PC-9 (cell line): ENCODE measurements around the gene FBN3. TPM values are rescaled to one million over a fixed set of nuclear protein-coding genes. Genes with fewer than 3 reads are reported as not detected.
"Not testable (repeated sequence)": the region's sequence is repeated elsewhere in the genome, so short reads cannot be mapped to it uniquely, and the experiment has no call there.

Experiments
- BruUV-seq: library from RNA; stranded (reverse); fragments of 400-500 nt; replicated peaks from 2 replicates; lab custom pipeline; 2021; lab: Mats Ljungman, UMichigan
- CTCF ChIA-PET: fragments of 300-600 bp; sonication (Branson Sonifier 250); formaldehyde crosslinking; loops from one replicate; lab custom pipeline; 2022; ENCODE audit warnings: antibody characterized with exemption; lab: Charles Lee
- POLR2A ChIA-PET: fragments of 300-600 bp; sonication (Branson Sonifier 250); formaldehyde crosslinking; loops from one replicate; lab custom pipeline; 2022; ENCODE audit warnings: antibody characterized with exemption; ENCODE audit not compliant: unreplicated experiment; lab: Charles Lee
- DNase-seq, 2 experiments: peaks; one replicate each; pipeline versions ENCODE4 v3.0.0 to v3.0.0-alpha.2; 2015 to 2022; ENCODE audit warnings: mixed read lengths in 1 of 2
- H2AFZ ChIP-seq: fragments of 200-600 bp; sonication (generic); 2 replicates; pipeline ENCODE4 v1.8.1; 2017; ENCODE audit warnings: antibody characterized with exemption
- H3F3A ChIP-seq: fragments of 200-600 bp; sonication (generic); 2 replicates; pipeline ENCODE4 v1.8.1; 2017; ENCODE audit warnings: antibody characterized with exemption, mild to moderate bottlenecking, low read depth; ENCODE audit not compliant: insufficient read depth
- H3K27ac ChIP-seq: fragments of 200-600 bp; sonication (generic); 2 replicates; pipeline ENCODE4 v1.6.1; 2016; ENCODE audit warnings: mixed run types
- H3K27me3 ChIP-seq: fragments of 200-600 bp; sonication (generic); 2 replicates; pipeline ENCODE4 v1.6.1; 2016; ENCODE audit warnings: low read depth, mixed run types; ENCODE audit not compliant: insufficient read depth
- H3K36me3 ChIP-seq: fragments of 200-600 bp; sonication (generic); 2 replicates; pipeline ENCODE4 v1.6.1; 2016; ENCODE audit warnings: low read depth, mixed run types
- H3K4me1 ChIP-seq: fragments of 200-600 bp; sonication (generic); replicated peaks from 2 replicates; pipeline ENCODE4 v1.6.1; 2016; ENCODE audit warnings: mixed run types; ENCODE audit not compliant: insufficient read depth
- H3K4me2 ChIP-seq: fragments of 200-600 bp; sonication (generic); 2 replicates; pipeline ENCODE4 v1.6.1; 2017; ENCODE audit warnings: mixed run types
- H3K4me3 ChIP-seq: fragments of 200-600 bp; sonication (generic); 2 replicates; pipeline ENCODE4 v1.6.1; 2016; ENCODE audit warnings: mixed run types
- H3K79me2 ChIP-seq: fragments of 200-600 bp; sonication (generic); 2 replicates; pipeline ENCODE4 v1.6.1; 2017; ENCODE audit warnings: low read depth, mixed run types
- H3K9me2 ChIP-seq: fragments of 200-600 bp; sonication (generic); 2 replicates; pipeline ENCODE4 v1.8.1; 2017; ENCODE audit warnings: mild to moderate bottlenecking; ENCODE audit not compliant: insufficient read depth
- H3K9me3 ChIP-seq: fragments of 200-600 bp; sonication (generic); 2 replicates; pipeline ENCODE4 v1.8.1; 2016; ENCODE audit warnings: low read depth; ENCODE audit not compliant: insufficient read depth
- H4K20me1 ChIP-seq: fragments of 200-600 bp; sonication (generic); 2 replicates; pipeline ENCODE4 v1.8.1; 2017; ENCODE audit not compliant: insufficient read depth
- EZH2 ChIP-seq: fragments of 200-600 bp; sonication (generic); IDR thresholded peaks from 2 replicates; pipeline ENCODE4 v1.8.0; 2017; ENCODE audit warnings: antibody characterized with exemption, low read depth
- intact Hi-C: fragments of 100-400 bp; cut with micrococcal nuclease; formaldehyde crosslinking; loops from one replicate; pipeline ENCODE4 v1.10.0; 2022; ENCODE audit not compliant: unreplicated experiment
- total RNA-seq: library from RNA; stranded (reverse); gene quantifications from 2 replicates; pipeline ENCODE4 v1.2.3, GENCODE V29; 2021
- TF ChIP-seq, protein P1 (sequence below): fragments of 200-600 bp; sonication (generic); conservative IDR thresholded peaks from 2 replicates; pipeline ENCODE4 v1.6.1; 2017; ENCODE audit warnings: mixed run types, antibody characterized with exemption, mild to moderate bottlenecking, moderate library complexity

Gene FBN3
- total RNA-seq, 1 experiment from 2014 or later = not detected

DNA sequence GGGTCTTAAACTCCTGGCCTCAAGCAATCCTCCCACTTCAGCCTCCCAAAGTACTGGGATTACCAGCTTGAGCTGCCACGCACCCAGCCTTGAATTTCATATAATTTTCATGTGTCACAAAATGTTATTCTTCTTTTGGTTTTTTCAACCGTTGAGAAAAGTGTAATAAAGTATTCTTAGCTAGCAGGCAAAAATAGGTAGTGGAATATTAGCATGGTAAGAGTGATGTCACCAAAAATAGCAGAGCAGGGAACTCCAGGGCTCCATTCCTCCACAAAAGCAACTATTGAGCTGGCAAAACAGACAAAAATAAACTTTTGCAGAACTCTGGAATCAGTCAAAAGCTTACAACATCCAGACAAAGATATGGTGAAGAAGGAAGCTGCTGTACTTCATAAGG is 43.9 kb downstream of the FBN3 start:
- BruUV-seq = no TSS peak
- H3K27me3 ChIP-seq = peaks cover 66% of the 10 kb centered on the region
- H3K4me2 ChIP-seq = no peak overlapping the region
- ChIA-PET CTCF (no interaction called here), POLR2A (no interaction called here)
- no peaks in the 10 kb centered on the region for H3K9me2 ChIP-seq
- H4K20me1 ChIP-seq = no peaks in the 10 kb centered on the region
- no peak overlapping the region for H2AFZ ChIP-seq
- no peaks in the 10 kb centered on the region for H3K9me3 ChIP-seq
- intact Hi-C loops = no loop called here
- no peaks in the 10 kb centered on the region for H3K36me3 ChIP-seq
- no peak overlapping the region for H3K4me3 ChIP-seq
- H3F3A ChIP-seq = no peaks in the 10 kb centered on the region
- no peak overlapping the region for H3K27ac ChIP-seq
- DNase-seq = no peak
- no peaks in the 10 kb centered on the region for H3K4me1 ChIP-seq
- TF ChIP-seq, protein P1, sequence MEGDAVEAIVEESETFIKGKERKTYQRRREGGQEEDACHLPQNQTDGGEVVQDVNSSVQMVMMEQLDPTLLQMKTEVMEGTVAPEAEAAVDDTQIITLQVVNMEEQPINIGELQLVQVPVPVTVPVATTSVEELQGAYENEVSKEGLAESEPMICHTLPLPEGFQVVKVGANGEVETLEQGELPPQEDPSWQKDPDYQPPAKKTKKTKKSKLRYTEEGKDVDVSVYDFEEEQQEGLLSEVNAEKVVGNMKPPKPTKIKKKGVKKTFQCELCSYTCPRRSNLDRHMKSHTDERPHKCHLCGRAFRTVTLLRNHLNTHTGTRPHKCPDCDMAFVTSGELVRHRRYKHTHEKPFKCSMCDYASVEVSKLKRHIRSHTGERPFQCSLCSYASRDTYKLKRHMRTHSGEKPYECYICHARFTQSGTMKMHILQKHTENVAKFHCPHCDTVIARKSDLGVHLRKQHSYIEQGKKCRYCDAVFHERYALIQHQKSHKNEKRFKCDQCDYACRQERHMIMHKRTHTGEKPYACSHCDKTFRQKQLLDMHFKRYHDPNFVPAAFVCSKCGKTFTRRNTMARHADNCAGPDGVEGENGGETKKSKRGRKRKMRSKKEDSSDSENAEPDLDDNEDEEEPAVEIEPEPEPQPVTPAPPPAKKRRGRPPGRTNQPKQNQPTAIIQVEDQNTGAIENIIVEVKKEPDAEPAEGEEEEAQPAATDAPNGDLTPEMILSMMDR = no peak
- no peak for TF ChIP-seq EZH2
- no peaks in the 10 kb centered on the region for H3K79me2 ChIP-seq

DNA sequence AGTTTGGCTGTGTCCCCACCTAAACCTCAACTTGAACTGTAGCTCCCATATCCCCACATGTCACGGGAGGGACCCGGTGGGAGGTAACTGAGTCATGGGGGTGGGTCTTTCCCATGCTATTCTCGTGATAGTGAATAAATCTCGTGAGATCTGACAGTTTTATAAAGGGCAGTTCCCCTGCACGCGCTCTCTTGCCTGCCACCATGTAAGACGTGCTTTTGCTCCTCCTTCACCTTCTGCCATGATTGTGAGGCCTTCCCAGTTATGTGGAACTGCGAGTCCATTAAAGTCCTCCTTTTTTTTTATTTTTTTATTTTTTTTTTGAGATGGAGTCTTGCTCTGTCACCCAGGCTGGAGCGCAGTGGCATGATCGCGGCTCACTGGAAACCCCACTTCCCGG is 47.5 kb downstream of the FBN3 start:
- H3K9me2 ChIP-seq, CTCF ChIA-PET, POLR2A ChIA-PET, H3K4me1 ChIP-seq, intact Hi-C loops, H3F3A ChIP-seq, H3K4me3 ChIP-seq, H3K27ac ChIP-seq, DNase-seq, H3K79me2 ChIP-seq, H2AFZ ChIP-seq, H3K4me2 ChIP-seq, H4K20me1 ChIP-seq, BruUV-seq, H3K36me3 ChIP-seq, H3K9me3 ChIP-seq: not testable (repeated sequence)
- H3K27me3 ChIP-seq = peaks cover 45% of the 10 kb centered on the region

DNA sequence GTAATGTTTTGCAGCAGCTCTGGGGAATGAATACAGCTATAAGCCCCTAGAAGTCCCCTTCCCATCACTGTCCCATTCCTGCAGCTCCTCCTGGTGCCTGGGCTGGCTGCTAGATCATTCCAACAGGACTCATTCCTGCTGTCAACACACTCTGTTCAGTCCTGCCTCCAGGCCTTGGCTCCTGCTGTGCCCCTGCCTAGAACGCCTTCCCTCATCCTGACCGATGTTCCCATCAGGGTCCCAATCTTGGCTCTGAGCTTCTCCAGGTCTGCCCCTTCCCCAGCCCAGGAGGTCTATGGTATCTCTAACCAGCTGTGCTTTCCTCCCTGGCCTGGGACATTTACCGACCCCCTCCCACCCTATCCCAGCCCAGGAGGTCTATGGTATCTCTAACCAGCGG is 48.1 kb downstream of the FBN3 start:
- no peak for DNase-seq
- TF ChIP-seq, protein P1 = no peak
- no peak for TF ChIP-seq EZH2
- Histone ChIP-seq H3K36me3 (no peaks in the 10 kb centered on the region), H3F3A (no peaks in the 10 kb centered on the region), H2AFZ (no peak overlapping the region), H4K20me1 (no peaks in the 10 kb centered on the region), H3K4me3 (no peak overlapping the region), H3K4me2 (no peak overlapping the region), H3K9me3 (no peaks in the 10 kb centered on the region), H3K4me1 (no peaks in the 10 kb centered on the region), H3K9me2 (no peaks in the 10 kb centered on the region), H3K27ac (no peak overlapping the region), H3K79me2 (no peaks in the 10 kb centered on the region), H3K27me3 (peaks cover 39% of the 10 kb centered on the region)
- ChIA-PET POLR2A (no interaction called here), CTCF (no interaction called here)
- no TSS peak for BruUV-seq
- intact Hi-C loops = no loop called here
